Gastroesophageal sphincter (tissue), 3 donors: Measurements from ENCODE around the gene CELSR1.

Source experiments
- CTCF ChIP-seq, 4 experiments: fragments of 200-600 bp in 2 of 4; fragments of 450-650 bp in 2 of 4; sonication (generic) in 1 of 4; IDR thresholded peaks; one replicate each; pipeline ENCODE4 v1.5.1; 2017 to 2019; ENCODE audit warnings: antibody characterized with exemption in 4 of 4, mild to moderate bottlenecking in 2 of 4, moderate library complexity in 2 of 4
- EP300 ChIP-seq: sonication (generic); formaldehyde crosslinking; IDR thresholded peaks from one replicate; pipeline ENCODE4 v1.6.1; 2017; ENCODE audit warnings: antibody characterized with exemption, mild to moderate bottlenecking
- POLR2A ChIP-seq, 2 donors: fragments of 450-650 bp; IDR thresholded peaks; one replicate each; pipeline ENCODE4 v1.6.1; 2017; ENCODE audit warnings: antibody characterized with exemption in 2 of 2, mild to moderate bottlenecking in 2 of 2, moderate library complexity in 1 of 2
- POLR2AphosphoS5 ChIP-seq: sonication (generic); formaldehyde crosslinking; IDR thresholded peaks from one replicate; pipeline ENCODE4 v1.6.1; 2017; ENCODE audit warnings: antibody characterized with exemption

- TF ChIP-seq CTCF (IDR thresholded peaks at IDR 0.05) = no peak
- TF ChIP-seq POLR2AphosphoS5 = no peak
- TF ChIP-seq POLR2A (IDR thresholded peaks at IDR 0.05) = no peak
- no peak for TF ChIP-seq EP300
These were observed 129.7 kb downstream of the CELSR1 start for GRCh38 chr22:46407748-46408147.
